Progenitor cell of endocrine pancreas (in vitro differentiated cells): Measurements from ENCODE around the gene CRELD2. TPM values are rescaled to one million over a fixed set of nuclear protein-coding genes. Genes with fewer than 3 reads are reported as not detected.

Experiments used
- DNase-seq: peaks from one replicate; pipeline ENCODE4 v3.0.0; 2021; ENCODE audit warnings: low spot score; ENCODE audit not compliant: unreplicated experiment
- H3K27ac Mint-ChIP-seq: 2 replicates; pipeline ENCODE4 v1.8.0; 2021; ENCODE audit warnings: mild to moderate bottlenecking, moderate library complexity, mixed read lengths
- H3K27me3 Mint-ChIP-seq: 2 replicates; pipeline ENCODE4 v1.8.0; 2021; ENCODE audit warnings: mixed read lengths
- H3K36me3 Mint-ChIP-seq: 2 replicates; pipeline ENCODE4 v1.8.0; 2022; ENCODE audit warnings: mixed read lengths; ENCODE audit not compliant: insufficient read depth
- H3K4me1 Mint-ChIP-seq: 2 replicates; pipeline ENCODE4 v1.8.0; 2021; ENCODE audit warnings: low read depth, mixed read lengths
- H3K4me3 Mint-ChIP-seq: 2 replicates; pipeline ENCODE4 v1.8.0; 2021; ENCODE audit warnings: low read depth, mild to moderate bottlenecking, moderate library complexity, mixed read lengths
- H3K9me3 Mint-ChIP-seq: 2 replicates; pipeline ENCODE4 v1.8.0; 2021; ENCODE audit warnings: low read depth, mixed read lengths
- total RNA-seq: library from RNA; stranded (reverse); gene quantifications from 2 replicates; pipeline ENCODE4 v1.2.1, GENCODE V29; 2021
- TF ChIP-seq, protein P1 (sequence below): fragments of 200-600 bp; sonication (generic); IDR thresholded peaks from one replicate; pipeline ENCODE4 v1.5.0; 2021; ENCODE audit warnings: antibody characterized with exemption, mild to moderate bottlenecking; ENCODE audit not compliant: unreplicated experiment

Gene CRELD2
- total RNA-seq, 1 donor from 2014 or later = 42.2 TPM

GRCh38 chr22:49941507-49942316 lies 23.3 kb downstream of the CRELD2 start:
- TF ChIP-seq, protein P1, sequence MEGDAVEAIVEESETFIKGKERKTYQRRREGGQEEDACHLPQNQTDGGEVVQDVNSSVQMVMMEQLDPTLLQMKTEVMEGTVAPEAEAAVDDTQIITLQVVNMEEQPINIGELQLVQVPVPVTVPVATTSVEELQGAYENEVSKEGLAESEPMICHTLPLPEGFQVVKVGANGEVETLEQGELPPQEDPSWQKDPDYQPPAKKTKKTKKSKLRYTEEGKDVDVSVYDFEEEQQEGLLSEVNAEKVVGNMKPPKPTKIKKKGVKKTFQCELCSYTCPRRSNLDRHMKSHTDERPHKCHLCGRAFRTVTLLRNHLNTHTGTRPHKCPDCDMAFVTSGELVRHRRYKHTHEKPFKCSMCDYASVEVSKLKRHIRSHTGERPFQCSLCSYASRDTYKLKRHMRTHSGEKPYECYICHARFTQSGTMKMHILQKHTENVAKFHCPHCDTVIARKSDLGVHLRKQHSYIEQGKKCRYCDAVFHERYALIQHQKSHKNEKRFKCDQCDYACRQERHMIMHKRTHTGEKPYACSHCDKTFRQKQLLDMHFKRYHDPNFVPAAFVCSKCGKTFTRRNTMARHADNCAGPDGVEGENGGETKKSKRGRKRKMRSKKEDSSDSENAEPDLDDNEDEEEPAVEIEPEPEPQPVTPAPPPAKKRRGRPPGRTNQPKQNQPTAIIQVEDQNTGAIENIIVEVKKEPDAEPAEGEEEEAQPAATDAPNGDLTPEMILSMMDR = no peak
- H3K27me3 Mint-ChIP-seq = no peaks in the 10 kb centered on the region

DNA sequence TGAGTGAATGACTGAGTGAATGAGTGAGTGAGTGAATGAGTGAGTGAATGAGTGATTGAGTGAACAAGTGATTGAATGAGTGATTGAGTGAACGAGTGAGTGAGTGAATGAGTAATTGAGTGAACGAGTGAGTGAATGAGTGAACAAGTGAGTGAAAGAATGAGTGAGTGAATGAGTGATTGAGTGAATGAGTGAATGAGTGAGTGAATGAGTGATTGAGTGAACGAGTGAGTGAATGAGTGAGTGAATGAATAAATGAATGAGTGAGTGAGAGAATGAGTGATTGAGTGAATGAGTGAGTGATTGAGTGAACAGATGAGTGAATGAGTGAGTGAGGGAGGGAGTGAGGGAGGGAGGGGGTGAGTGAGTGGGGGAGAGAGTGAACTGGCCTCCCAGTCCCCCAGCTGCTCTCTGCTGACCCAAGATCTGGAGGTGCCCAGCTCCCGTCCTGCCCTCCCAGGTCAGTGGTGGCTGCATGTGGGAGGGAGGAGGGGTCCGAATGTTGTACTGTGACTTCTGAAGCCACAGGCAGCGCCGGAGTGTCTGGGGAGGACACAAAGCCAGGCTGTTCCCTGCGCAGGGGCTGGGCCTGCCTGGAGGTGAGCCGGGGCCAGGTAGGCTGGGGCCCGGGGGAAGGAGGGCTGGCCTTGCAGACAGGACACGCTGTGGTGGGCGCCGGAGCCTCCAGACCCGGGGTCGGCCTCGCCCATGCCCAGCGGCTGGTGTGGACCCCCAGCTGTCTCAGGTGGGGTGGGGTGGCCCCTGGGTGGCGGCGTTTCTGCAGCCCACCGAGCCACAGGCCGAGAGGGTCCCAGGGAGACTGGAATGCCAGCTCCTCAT lies 24.4 kb downstream of the CRELD2 start:
- no peak for DNase-seq
- Mint-ChIP-seq H3K27me3 (no peaks in the 10 kb centered on the region), H3K27ac (no peak overlapping the region), H3K4me3 (no peak overlapping the region), H3K9me3 (no peaks in the 10 kb centered on the region), H3K36me3 (no peaks in the 10 kb centered on the region), H3K4me1 (no peaks in the 10 kb centered on the region)
- TF ChIP-seq, protein P1 = no peak

More at GRCh38 chr22:49941507-49942316, 23.3 kb downstream of the CRELD2 start:
- no peak overlapping the region for H3K4me3 Mint-ChIP-seq
- DNase-seq = no peak
- no peaks in the 10 kb centered on the region for H3K4me1 Mint-ChIP-seq
- H3K9me3 Mint-ChIP-seq = no peaks in the 10 kb centered on the region
- no peak overlapping the region for H3K27ac Mint-ChIP-seq
- H3K36me3 Mint-ChIP-seq = no peaks in the 10 kb centered on the region

- no peak overlapping the region for H3K27ac Mint-ChIP-seq
- H3K27me3 Mint-ChIP-seq = no peaks in the 10 kb centered on the region
- H3K36me3 Mint-ChIP-seq = no peaks in the 10 kb centered on the region
- H3K4me1 Mint-ChIP-seq = no peaks in the 10 kb centered on the region
- no peak for DNase-seq
- TF ChIP-seq, protein P1 = no peak
- H3K9me3 Mint-ChIP-seq = no peaks in the 10 kb centered on the region
- no peak overlapping the region for H3K4me3 Mint-ChIP-seq
These were observed 25.0 kb downstream of the CRELD2 start for GRCh38 chr22:49943405-49943765.

- H3K27me3 Mint-ChIP-seq = no peaks in the 10 kb centered on the region
- no peak overlapping the region for H3K27ac Mint-ChIP-seq
- H3K9me3 Mint-ChIP-seq = no peaks in the 10 kb centered on the region
These were observed 25.5 kb downstream of the CRELD2 start for GRCh38 chr22:49943771-49944398.

More at GRCh38 chr22:49943771-49944398, 25.5 kb downstream of the CRELD2 start:
- Mint-ChIP-seq H3K36me3 (no peaks in the 10 kb centered on the region), H3K4me1 (no peaks in the 10 kb centered on the region), H3K4me3 (no peak overlapping the region)
- DNase-seq = no peak
- TF ChIP-seq, protein P1 = no peak
